C1 segment of cervical spinal cord (tissue), 14 donors: ENCODE results near the gene TRIM33.

Experiments used
- DNase-seq, 14 donors: peaks; one replicate each; lab custom pipeline; 2025; lab: John Stamatoyannopoulos, UW

TRIM33 gene

GRCh38 chr1:114352797-114353196 is 158.2 kb downstream of the TRIM33 start:
- DNase-seq, result peak in 2 of 14 donors; percentile 22 to 94

GRCh38 chr1:114350731-114351445 is 160.1 kb downstream of the TRIM33 start:
- DNase-seq, result no peak

- no peak for DNase-seq
Measured at GRCh38 chr1:114349891-114350605, 161.0 kb downstream of the TRIM33 start.

DNA sequence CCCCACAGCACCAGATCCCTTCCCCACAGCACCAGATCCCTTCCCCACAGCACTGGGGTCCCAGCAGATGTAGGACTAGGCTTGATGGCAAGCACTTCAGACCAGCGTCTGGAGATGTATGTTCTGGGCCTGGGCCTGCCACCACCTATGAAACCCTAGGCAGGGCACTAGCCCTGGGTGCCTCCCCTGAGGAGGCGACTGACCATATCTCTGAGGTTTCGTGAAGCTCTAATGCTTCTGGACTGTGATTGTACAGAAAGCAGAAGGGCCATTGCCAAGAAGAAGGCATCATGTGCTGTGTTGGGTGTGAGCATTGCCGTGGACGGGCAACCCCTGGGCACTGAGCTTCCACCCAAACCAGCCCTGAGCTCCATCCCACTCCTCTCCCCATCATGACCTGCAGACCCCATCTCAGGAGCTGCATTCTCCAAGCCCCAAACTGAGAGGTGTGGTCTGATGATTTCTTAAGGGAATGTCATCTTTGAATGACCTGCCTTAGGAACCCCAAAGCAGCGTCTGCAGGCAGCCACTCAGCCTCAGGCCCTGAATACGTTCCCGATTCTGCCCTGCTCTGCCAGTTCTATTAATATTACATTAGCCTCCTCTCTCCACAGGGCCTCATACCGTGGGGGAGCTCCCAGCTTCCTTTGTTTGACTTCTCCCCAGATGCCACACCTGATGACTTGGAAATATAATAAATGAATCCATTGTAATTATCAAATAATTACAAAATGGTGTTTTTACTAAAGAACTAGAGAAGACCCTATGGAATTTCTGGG is 163.4 kb downstream of the TRIM33 start:
- peak in 1 of 14 donors; percentile 37 for DNase-seq

DNA sequence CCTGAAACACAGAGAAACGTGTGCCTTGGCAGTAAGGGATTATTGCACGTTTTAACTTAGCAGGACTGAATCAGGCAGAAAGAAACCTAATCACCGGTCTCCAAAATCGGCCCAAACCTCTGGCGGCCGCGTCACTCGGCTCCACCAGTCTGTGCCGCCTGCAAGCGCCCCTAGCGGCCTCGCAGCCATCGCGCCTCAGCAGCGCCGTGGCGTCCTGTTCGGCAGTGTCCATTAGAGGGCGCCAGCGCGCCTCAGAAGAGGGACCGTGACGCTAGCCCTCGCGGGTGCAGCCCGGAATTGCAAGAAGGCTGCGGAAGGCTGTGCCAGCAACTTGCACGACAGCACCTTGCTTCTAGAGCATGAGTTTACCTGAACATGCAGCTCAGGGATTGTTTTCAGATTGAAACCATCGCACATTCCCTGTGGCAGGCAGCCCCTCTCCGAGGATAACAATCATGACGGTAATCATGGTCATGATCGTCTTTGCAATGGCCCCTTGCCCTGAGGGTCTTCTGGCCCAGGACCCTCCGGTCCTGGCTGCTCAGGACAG is 164.4 kb downstream of the TRIM33 start:
- peak; percentile 37 to 96 (median 90) for DNase-seq

DNA sequence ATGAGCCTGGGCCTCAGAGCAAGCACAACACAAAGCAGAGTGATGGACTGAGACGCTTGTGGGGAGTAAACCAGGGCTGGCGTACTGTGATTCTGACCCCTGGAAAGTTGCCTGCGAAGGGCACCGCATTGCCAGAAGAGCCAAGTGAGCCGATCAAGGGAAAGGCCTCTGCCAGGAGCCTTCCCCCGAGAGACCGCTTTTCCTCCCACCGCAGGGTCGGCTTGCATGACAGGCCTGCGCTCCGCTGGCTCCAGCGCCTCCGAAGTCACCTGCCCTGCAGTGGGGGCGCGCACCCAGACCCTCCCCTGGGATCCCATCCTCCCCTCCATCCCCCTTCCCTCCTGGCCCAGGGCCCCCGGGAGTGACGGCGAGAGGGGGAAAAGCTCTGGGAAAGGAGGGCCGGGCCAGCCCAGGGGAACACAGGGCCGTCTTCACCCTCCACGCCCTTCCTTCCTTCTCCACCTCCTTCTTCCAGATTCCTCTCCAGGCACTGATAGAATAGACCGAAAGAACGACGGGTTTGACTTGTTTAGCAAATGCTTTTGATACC is 165.0 kb downstream of the TRIM33 start:
- peak in 6 of 14 donors; percentile 50 to 70 (median 61) for DNase-seq

DNA sequence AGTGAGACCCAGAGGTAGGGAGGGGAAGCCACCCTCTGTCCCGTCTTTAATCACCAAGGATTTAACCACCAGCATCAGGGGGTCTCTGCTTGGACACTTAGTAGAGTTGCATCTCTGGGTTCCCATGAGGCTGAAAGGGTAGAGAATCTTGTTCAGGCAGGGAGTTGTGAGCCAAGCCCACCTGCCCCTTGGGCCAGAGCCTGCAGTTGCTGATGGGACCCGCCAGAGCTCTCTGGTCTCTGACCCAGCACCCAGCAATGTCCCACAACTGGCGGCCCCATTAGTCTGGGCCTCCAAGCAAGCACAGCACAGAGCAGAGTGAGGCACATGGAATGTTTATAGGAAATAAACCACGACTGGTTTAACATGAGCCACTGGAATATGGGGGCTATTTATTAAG is 166.3 kb downstream of the TRIM33 start:
- no peak for DNase-seq
